ENCODE measurements around the gene CTNND2.
"Not testable (repeated sequence)": the region's sequence is repeated elsewhere in the genome, so short reads cannot be mapped to it uniquely, and the experiment has no call there.

CTNND2 gene

DNA sequence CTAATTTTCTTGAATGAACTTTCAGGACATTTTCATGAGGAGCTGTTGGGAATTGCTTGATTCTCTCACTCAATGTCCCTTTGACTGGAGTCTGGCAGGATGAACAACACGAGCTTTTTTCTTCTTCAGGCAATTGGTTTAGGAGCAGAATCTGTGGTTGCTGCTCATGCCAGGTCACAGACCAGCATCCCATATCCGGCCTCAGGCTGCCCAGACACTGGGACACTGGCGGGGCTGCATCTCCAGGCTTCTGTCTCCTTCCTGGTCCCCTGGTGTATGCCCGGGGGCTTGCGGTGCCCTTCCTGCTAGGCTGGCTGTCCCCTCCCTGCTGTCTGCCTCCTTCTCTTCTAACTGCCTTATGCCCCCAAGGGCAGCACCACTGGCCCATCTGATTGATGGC is 831.7 kb downstream of the CTNND2 start:
- no peak for DNase-seq (ENCODE audit: low spot score)
- TF ChIP-seq, protein P1, sequence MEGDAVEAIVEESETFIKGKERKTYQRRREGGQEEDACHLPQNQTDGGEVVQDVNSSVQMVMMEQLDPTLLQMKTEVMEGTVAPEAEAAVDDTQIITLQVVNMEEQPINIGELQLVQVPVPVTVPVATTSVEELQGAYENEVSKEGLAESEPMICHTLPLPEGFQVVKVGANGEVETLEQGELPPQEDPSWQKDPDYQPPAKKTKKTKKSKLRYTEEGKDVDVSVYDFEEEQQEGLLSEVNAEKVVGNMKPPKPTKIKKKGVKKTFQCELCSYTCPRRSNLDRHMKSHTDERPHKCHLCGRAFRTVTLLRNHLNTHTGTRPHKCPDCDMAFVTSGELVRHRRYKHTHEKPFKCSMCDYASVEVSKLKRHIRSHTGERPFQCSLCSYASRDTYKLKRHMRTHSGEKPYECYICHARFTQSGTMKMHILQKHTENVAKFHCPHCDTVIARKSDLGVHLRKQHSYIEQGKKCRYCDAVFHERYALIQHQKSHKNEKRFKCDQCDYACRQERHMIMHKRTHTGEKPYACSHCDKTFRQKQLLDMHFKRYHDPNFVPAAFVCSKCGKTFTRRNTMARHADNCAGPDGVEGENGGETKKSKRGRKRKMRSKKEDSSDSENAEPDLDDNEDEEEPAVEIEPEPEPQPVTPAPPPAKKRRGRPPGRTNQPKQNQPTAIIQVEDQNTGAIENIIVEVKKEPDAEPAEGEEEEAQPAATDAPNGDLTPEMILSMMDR (IDR thresholded peaks at IDR 0.05), result no peak
- Histone ChIP-seq H3K4me3 (no peak overlapping the region), H3K27ac (no peak overlapping the region)

DNA sequence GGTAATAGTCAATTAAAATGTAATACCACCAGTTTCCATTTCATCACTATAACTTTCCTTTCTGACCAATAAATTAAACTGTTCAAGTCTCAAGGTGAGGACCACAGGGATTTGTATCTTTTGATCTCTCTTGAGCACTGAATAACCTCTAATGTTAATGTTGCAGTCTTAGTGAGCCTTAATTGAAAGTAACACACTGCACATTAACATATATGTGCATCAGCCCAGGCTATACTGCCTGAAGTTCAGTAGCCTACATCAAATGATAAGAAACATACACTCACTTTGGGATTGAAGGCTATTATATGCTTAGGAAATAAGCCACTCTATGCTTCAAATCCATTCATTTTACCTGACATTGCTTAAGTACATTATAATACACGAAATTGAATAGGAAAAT is 832.2 kb downstream of the CTNND2 start:
- Histone ChIP-seq H3K27ac (no peak overlapping the region), H3K4me3 (no peak overlapping the region)
- DNase-seq (ENCODE audit: low spot score), result no peak
- TF ChIP-seq, protein P1 (IDR thresholded peaks at IDR 0.05), result no peak

- Histone ChIP-seq H3K27ac (no peak overlapping the region), H3K4me3 (no peak overlapping the region)
- no peak for DNase-seq (ENCODE audit: low spot score)
- TF ChIP-seq, protein P1 (IDR thresholded peaks at IDR 0.05), result no peak
Measured at GRCh38 chr5:11069041-11069440, 835.2 kb downstream of the CTNND2 start.

- H3K27ac ChIP-seq; H3K4me3 ChIP-seq; DNase-seq (ENCODE audit: low spot score): not testable (repeated sequence)
Measured at GRCh38 chr5:11065723-11066122, 838.5 kb downstream of the CTNND2 start.

GRCh38 chr5:11064763-11065450 is 839.3 kb downstream of the CTNND2 start:
- TF ChIP-seq, protein P1 (IDR thresholded peaks at IDR 0.05), result no peak
- Histone ChIP-seq H3K4me3 (no peak overlapping the region), H3K27ac (no peak overlapping the region)
- no peak for DNase-seq (ENCODE audit: low spot score)

DNA sequence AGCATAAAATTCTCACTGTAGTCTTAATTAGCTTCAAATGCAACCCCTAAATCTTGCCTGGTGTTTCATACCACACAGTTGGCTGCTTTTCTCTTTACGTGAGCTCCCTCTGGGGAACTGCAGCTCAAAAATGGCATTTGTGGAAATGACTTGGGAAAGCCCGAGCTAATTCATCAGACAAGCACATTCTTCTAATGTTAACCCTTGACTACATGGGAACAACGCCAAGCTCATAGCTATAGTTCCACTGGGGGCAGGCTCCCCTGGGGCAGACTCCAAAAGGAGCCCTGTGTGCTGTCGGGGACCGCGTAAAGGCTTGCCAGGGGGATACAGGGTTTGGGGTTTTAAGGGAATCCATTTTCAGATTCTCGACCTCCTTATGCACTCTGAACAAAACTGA is 841.8 kb downstream of the CTNND2 start:
- TF ChIP-seq, protein P1 (IDR thresholded peaks at IDR 0.05), result no peak
- Histone ChIP-seq H3K27ac (no peak overlapping the region), H3K4me3 (no peak overlapping the region)
- DNase-seq (ENCODE audit: low spot score), result no peak

- TF ChIP-seq, protein P1 (IDR thresholded peaks at IDR 0.05), result no peak
- no peak overlapping the region for H3K27ac ChIP-seq
- no peak for DNase-seq (ENCODE audit: low spot score)
- no peak overlapping the region for H3K4me3 ChIP-seq
Measured at GRCh38 chr5:11056560-11056959, 847.7 kb downstream of the CTNND2 start.

All from coronary artery (tissue), 2 donors.